GM10266 (cell line): ENCODE results near the gene REG1A.

ENCODE experiments used
- DNase-seq: peaks from one replicate; pipeline ENCODE4 v3.0.0; 2012; ENCODE audit errors: extremely low spot score
- TF ChIP-seq, protein P1 (sequence below): IDR thresholded peaks from 2 replicates; pipeline ENCODE4 v1.5.1; 2012; ENCODE audit warnings: mild to moderate bottlenecking, low read depth; ENCODE audit not compliant: control insufficient read depth, insufficient read depth; ENCODE audit errors: missing control alignments

The REG1A gene

DNA sequence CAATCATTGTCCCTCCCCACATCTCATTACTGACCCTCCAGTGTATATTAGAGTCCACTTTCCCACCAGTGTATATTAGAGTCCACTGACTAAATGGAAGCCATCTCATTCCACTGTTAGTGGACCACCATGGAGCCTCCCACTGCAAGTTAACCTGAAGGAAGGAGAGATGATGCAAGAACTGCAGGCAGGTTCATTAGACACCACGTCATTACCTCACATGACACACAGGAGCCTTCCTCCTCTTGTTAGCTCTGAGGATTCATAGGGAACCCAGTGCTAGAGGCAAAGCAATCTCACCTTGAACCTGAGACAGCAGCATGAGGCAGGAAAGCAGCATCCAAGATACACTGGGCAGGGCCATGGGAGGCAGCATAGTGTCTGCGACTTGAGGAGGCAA is 38.7 kb downstream of the REG1A start:
- no peak for DNase-seq
- TF ChIP-seq, protein P1, sequence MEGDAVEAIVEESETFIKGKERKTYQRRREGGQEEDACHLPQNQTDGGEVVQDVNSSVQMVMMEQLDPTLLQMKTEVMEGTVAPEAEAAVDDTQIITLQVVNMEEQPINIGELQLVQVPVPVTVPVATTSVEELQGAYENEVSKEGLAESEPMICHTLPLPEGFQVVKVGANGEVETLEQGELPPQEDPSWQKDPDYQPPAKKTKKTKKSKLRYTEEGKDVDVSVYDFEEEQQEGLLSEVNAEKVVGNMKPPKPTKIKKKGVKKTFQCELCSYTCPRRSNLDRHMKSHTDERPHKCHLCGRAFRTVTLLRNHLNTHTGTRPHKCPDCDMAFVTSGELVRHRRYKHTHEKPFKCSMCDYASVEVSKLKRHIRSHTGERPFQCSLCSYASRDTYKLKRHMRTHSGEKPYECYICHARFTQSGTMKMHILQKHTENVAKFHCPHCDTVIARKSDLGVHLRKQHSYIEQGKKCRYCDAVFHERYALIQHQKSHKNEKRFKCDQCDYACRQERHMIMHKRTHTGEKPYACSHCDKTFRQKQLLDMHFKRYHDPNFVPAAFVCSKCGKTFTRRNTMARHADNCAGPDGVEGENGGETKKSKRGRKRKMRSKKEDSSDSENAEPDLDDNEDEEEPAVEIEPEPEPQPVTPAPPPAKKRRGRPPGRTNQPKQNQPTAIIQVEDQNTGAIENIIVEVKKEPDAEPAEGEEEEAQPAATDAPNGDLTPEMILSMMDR = no peak

- DNase-seq = no peak
- TF ChIP-seq, protein P1 = no peak
Observed at GRCh38 chr2:79159653-79160052, 39.4 kb downstream of the REG1A start, which contains the start of gene REG3A. Gene REG3A (minus strand): TSS chr2:79159753. CDS start chr2:79159405, 348 bp downstream.

DNA sequence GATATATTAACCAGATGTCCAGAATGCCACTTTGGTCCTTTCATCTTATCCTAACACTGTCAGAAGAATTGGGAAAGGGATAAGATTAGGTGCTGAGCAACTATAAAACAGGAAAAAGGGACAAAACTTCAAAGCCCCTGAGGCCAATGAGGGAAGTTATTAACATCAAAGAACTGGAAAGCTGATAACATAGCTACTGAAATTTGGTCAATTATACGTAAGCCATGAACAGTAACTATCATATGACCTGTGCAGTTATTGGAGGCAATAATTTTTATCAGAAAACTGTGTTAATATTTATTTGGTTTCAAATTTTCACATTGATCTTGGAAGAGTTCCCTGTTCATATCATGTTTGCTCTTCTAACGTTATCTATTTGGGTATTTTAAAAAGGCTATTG is 41.8 kb downstream of the REG1A start:
- DNase-seq = no peak
- TF ChIP-seq, protein P1 = no peak

DNA sequence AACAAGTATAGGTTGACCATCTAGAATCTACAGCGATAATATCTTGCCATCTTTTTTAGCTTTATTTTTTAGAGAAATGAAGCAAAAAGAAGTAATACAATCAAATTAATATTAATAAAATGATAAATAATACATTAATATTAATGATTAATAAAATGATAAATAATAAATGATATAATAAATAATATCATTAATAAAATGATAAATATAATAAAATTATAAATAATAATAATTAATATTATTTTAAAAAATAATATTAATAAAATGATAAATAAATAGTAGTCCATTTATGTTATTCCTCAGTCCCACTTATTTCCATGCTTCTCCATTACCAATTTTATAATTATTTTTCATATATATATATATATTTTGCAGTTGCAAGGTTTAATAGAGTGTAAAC is 42.5 kb downstream of the REG1A start:
- no peak for DNase-seq
- TF ChIP-seq, protein P1 = no peak

DNA sequence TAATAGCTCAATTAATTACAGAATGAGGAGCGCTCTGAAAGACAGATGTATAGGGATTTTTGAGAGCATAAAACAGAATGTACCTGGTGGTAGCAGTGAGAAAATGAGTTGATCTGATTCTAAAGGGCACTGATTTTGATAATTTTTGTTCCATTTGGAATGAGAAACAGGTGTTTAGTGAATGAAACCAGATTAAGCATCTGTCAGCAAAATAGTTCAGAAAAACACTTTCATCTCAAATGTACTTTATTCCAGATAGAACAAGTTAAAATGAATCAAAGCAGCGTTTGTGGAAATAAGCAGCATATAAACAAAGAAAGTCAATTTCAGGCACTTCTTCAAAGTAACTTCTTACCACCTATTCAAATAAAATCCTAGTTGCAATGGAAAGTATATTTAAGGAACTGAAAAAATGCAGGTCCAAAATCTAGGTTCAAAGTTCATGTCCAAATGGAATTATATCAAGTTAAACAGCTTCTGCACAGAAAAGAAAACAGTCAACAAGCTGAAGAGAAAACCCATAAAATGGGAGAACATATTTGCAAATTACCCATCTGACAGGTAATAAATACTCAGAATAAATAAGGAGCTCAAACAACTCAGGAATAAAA is 51.2 kb downstream of the REG1A start:
- DNase-seq = no peak
- TF ChIP-seq, protein P1 = no peak
